Natural killer cell (primary cell): ENCODE results near the gene CD302. TPM values are rescaled to one million over a fixed set of nuclear protein-coding genes. Genes with fewer than 3 reads are reported as not detected.
"Not testable (repeated sequence)": the region's sequence is repeated elsewhere in the genome, so short reads cannot be mapped to it uniquely, and the experiment has no call there.

Experiments
- ATAC-seq, 3 donors: fragments of 150-1000 bp in 2 of 3; fragments of 200-7000 bp in 1 of 3; cut with Tn5 transposase; 1 replicate in 1 of 3; 2 replicates in 2 of 3; pipeline ENCODE4 v1.10.0; 2021; ENCODE audit warnings: mild to moderate bottlenecking in 2 of 3, moderate library complexity in 2 of 3
- DNase-seq, 2 donors: peaks; one replicate each; pipeline versions ENCODE4 v3.0.0 to v3.0.0-alpha.2; 2013 to 2021; ENCODE audit warnings: mixed read lengths in 1 of 2
- H3K27ac ChIP-seq: one replicate; pipeline ENCODE4 v1.5.1; 2013; ENCODE audit warnings: mild to moderate bottlenecking, low read length
- H3K27me3 ChIP-seq: one replicate; pipeline ENCODE4 v1.6.1; 2013; ENCODE audit warnings: low read length; ENCODE audit not compliant: control insufficient read depth, insufficient read depth
- H3K36me3 ChIP-seq: one replicate; pipeline ENCODE4 v1.6.1; 2013; ENCODE audit warnings: low read length; ENCODE audit not compliant: control insufficient read depth, insufficient read depth
- H3K4me1 ChIP-seq: one replicate; pipeline ENCODE4 v1.6.1; 2013; ENCODE audit warnings: low read length; ENCODE audit not compliant: control insufficient read depth, insufficient read depth
- H3K4me3 ChIP-seq: one replicate; pipeline ENCODE4 v1.5.1; 2013; ENCODE audit warnings: low read length
- H3K9me3 ChIP-seq: one replicate; pipeline ENCODE4 v1.6.1; 2013; ENCODE audit warnings: low read length; ENCODE audit not compliant: control insufficient read depth, insufficient read depth
- H3K27ac Mint-ChIP-seq, 2 donors: one replicate each; pipeline ENCODE4 v1.8.0; 2022; ENCODE audit warnings: mild to moderate bottlenecking in 2 of 2, mixed read lengths in 2 of 2, moderate library complexity in 1 of 2
- H3K27me3 Mint-ChIP-seq, 2 donors: one replicate each; pipeline ENCODE4 v1.8.0; 2022; ENCODE audit warnings: low read depth in 2 of 2, mixed read lengths in 2 of 2
- H3K36me3 Mint-ChIP-seq: one replicate; pipeline ENCODE4 v1.8.0; 2022; ENCODE audit warnings: mixed read lengths
- H3K4me1 Mint-ChIP-seq, 2 donors: one replicate each; pipeline ENCODE4 v1.8.0; 2022; ENCODE audit warnings: mixed read lengths in 2 of 2
- H3K4me3 Mint-ChIP-seq: one replicate; pipeline ENCODE4 v1.8.0; 2022; ENCODE audit warnings: mild to moderate bottlenecking, moderate library complexity, mixed read lengths
- H3K9me3 Mint-ChIP-seq, 2 donors: one replicate each; pipeline ENCODE4 v1.8.0; 2022; ENCODE audit warnings: mixed read lengths in 2 of 2
- whole genome bisulfite sequencing: methylation state at CpG from one replicate; pipeline ENCODE4 v1.1.7; 2013; ENCODE audit warnings: missing lambda C conversion rate; ENCODE audit not compliant: insufficient coverage; 5-methylcytosine and 5-hydroxymethylcytosine counted together
- intact Hi-C: fragments of 100-400 bp; cut with micrococcal nuclease; formaldehyde crosslinking; loops from one replicate; pipeline ENCODE4 v1.14.2; 2022
- total RNA-seq, 4 donors: library from RNA; stranded (reverse); fragments of 120-200 nt in 1 of 4; gene quantifications; one replicate each; pipeline versions ENCODE4 v1.2.3 to v1.2.4, GENCODE V29; 2013 to 2022
- TF ChIP-seq, protein P1 (sequence below): fragments of 200-600 bp; IDR thresholded peaks from one replicate; pipeline ENCODE4 v1.8.0; 2022; ENCODE audit warnings: antibody characterized with exemption

The CD302 gene
- total RNA-seq, 3 donors from 2014 or later (not counting 1 experiment from before 2014, with no cell fraction given), result 2.0 to 5.2 (median 5.1) TPM

DNA sequence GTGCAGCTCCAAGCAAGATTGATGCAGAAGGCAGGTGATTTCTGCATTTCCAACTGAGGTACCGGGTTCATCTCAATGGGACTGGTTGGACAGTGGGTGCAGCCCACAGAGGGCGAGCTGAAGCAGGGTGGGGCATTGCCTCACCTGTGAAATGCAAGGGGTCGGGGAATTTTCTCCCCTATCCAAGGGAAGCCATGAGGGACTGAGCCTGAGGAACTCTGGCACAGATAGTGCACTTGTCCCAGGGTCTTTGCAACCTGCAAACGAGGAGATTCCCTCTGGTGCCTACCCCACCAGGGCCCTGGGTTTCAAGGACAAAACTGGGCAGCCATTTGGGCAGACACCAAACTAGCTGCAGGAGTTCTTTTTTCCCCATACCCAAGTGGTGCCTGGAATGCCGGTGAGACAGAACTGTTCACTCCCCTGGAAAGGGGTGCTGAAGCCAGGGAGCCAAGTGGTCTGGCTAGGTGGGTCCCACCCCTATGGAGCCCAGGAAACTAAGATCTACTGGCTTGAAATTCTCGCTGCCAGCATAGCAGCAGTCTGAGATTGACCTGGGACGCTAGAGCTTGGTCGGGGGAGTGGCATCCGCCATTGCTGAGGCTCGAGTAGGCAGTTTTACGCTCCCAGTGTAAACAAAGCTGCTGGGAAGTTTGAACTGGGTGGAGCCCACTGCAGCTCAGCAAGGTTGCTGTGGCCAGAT, 23.9 kb upstream of the CD302 start:
- H3K27ac ChIP-seq, H3K4me3 Mint-ChIP-seq, H3K27me3 Mint-ChIP-seq, H3K27ac Mint-ChIP-seq, DNase-seq, H3K9me3 ChIP-seq, H3K4me3 ChIP-seq, intact Hi-C loops, H3K9me3 Mint-ChIP-seq, H3K27me3 ChIP-seq, ATAC-seq, H3K4me1 ChIP-seq: not testable (repeated sequence)
- H3K36me3 ChIP-seq, result peaks cover 13% of the 10 kb centered on the region
- WGBS, result 98% methylated on average over 11 of the region's 11 CpGs
- peaks cover 17% of the 10 kb centered on the region for H3K36me3 Mint-ChIP-seq
- H3K4me1 Mint-ChIP-seq, result peaks cover 0 to 17% of the 10 kb centered on the region in 2 donors

GRCh38 chr2:159818940-159819339, 20.9 kb upstream of the CD302 start:
- no peaks in the 10 kb centered on the region for H3K4me1 ChIP-seq
- H3K27ac Mint-ChIP-seq, result no peak overlapping the region
- ATAC-seq (no peak), DNase-seq (no peak)
- WGBS, result 89% methylated on average over 6 of the region's 6 CpGs
- no peak overlapping the region for H3K27ac ChIP-seq
- peaks cover 14% of the 10 kb centered on the region for H3K36me3 Mint-ChIP-seq
- no peaks in the 10 kb centered on the region for H3K27me3 Mint-ChIP-seq
- no peaks in the 10 kb centered on the region for H3K9me3 Mint-ChIP-seq
- TF ChIP-seq, protein P1, sequence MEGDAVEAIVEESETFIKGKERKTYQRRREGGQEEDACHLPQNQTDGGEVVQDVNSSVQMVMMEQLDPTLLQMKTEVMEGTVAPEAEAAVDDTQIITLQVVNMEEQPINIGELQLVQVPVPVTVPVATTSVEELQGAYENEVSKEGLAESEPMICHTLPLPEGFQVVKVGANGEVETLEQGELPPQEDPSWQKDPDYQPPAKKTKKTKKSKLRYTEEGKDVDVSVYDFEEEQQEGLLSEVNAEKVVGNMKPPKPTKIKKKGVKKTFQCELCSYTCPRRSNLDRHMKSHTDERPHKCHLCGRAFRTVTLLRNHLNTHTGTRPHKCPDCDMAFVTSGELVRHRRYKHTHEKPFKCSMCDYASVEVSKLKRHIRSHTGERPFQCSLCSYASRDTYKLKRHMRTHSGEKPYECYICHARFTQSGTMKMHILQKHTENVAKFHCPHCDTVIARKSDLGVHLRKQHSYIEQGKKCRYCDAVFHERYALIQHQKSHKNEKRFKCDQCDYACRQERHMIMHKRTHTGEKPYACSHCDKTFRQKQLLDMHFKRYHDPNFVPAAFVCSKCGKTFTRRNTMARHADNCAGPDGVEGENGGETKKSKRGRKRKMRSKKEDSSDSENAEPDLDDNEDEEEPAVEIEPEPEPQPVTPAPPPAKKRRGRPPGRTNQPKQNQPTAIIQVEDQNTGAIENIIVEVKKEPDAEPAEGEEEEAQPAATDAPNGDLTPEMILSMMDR, result no peak
- H3K27me3 ChIP-seq, result no peaks in the 10 kb centered on the region
- H3K4me1 Mint-ChIP-seq, result peaks cover 0 to 2% of the 10 kb centered on the region in 2 donors
- H3K4me3 Mint-ChIP-seq, result no peak overlapping the region
- intact Hi-C loops, result no loop called here
- H3K36me3 ChIP-seq, result peaks cover 28% of the 10 kb centered on the region
- no peak overlapping the region for H3K4me3 ChIP-seq
- H3K9me3 ChIP-seq, result no peaks in the 10 kb centered on the region

- Histone ChIP-seq H3K27me3 (no peaks in the 10 kb centered on the region), H3K9me3 (no peaks in the 10 kb centered on the region), H3K4me3 (no peak overlapping the region), H3K4me1 (no peaks in the 10 kb centered on the region), H3K36me3 (peaks cover 31% of the 10 kb centered on the region), H3K27ac (no peak overlapping the region)
- Mint-ChIP-seq H3K27ac (no peak overlapping the region), H3K9me3 (no peaks in the 10 kb centered on the region), H3K4me1 (no peaks in the 10 kb centered on the region), H3K36me3 (peaks cover 16% of the 10 kb centered on the region), H3K4me3 (no peak overlapping the region), H3K27me3 (no peaks in the 10 kb centered on the region)
- 75% methylated on average over 1 of the region's 1 CpG for WGBS
- DNase-seq (no peak), ATAC-seq (no peak)
- intact Hi-C loops, result no loop called here
- TF ChIP-seq, protein P1, result no peak
Measured at GRCh38 chr2:159817283-159817682, 19.3 kb upstream of the CD302 start.

DNA sequence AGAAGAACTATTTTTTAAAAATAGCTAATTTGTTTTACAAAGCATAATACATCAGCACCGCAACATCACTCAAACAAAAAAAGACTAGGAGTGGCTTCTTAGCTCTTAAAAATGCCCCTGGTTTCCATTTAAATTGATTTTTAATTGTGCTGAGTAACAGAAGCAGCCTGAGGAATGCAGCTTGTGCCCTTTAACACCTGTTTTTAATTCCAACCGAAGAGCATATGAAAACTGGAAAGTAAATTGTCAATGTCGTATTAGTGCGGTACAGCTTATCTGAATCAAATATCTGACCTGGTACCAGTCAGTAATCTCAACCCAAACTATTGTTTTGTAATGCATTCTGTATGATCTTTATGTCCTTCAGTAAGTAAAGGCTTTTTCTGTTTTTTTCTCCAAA, 13.2 kb upstream of the CD302 start:
- intact Hi-C loops, result no loop called here
- Histone ChIP-seq H3K27me3 (no peaks in the 10 kb centered on the region), H3K4me3 (no peak overlapping the region), H3K36me3 (peaks cover 26% of the 10 kb centered on the region), H3K4me1 (no peaks in the 10 kb centered on the region), H3K27ac (no peak overlapping the region), H3K9me3 (no peaks in the 10 kb centered on the region)
- no peak for ATAC-seq
- TF ChIP-seq, protein P1, result no peak
- peaks cover 24% of the 10 kb centered on the region for H3K36me3 Mint-ChIP-seq
- H3K4me1 Mint-ChIP-seq, result no peaks in the 10 kb centered on the region
- no peak overlapping the region for H3K4me3 Mint-ChIP-seq
- H3K27ac Mint-ChIP-seq, result no peak overlapping the region
- no peaks in the 10 kb centered on the region for H3K9me3 Mint-ChIP-seq
- WGBS, result 98% methylated on average over 3 of the region's 4 CpGs
- H3K27me3 Mint-ChIP-seq, result no peaks in the 10 kb centered on the region
- no peak for DNase-seq
